ENCODE measurements around the gene DPP10.

DPP10 gene

DNA sequence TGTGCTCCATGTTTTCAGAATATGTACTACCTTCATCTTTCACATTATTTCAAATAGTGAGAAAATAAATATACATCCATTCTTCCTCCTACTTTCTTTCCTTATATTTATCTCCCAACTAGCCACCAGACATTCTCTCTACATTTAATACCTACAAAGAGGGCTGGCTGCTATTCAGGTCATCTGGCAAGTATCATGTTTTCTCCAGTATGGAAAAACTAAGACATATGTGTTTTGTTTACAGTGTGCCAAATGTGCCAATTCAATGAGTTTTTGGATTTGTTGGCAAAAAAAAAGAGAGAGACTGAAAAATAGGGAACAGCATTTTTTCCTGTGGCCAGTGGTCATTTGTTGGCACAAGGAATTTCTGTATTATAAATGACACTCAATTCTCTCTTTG, 1207.3 kb downstream of the DPP10 start:
- TF ChIP-seq, protein P1, sequence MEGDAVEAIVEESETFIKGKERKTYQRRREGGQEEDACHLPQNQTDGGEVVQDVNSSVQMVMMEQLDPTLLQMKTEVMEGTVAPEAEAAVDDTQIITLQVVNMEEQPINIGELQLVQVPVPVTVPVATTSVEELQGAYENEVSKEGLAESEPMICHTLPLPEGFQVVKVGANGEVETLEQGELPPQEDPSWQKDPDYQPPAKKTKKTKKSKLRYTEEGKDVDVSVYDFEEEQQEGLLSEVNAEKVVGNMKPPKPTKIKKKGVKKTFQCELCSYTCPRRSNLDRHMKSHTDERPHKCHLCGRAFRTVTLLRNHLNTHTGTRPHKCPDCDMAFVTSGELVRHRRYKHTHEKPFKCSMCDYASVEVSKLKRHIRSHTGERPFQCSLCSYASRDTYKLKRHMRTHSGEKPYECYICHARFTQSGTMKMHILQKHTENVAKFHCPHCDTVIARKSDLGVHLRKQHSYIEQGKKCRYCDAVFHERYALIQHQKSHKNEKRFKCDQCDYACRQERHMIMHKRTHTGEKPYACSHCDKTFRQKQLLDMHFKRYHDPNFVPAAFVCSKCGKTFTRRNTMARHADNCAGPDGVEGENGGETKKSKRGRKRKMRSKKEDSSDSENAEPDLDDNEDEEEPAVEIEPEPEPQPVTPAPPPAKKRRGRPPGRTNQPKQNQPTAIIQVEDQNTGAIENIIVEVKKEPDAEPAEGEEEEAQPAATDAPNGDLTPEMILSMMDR (IDR thresholded peaks at IDR 0.05; ENCODE audit: control insufficient read depth, extremely low read depth, insufficient read depth), result no peak
- no peak overlapping the region for H3K4me3 ChIP-seq (ENCODE audit: low read depth, low read length)
- no peak for DNase-seq (ENCODE audit: low read depth)

DNA sequence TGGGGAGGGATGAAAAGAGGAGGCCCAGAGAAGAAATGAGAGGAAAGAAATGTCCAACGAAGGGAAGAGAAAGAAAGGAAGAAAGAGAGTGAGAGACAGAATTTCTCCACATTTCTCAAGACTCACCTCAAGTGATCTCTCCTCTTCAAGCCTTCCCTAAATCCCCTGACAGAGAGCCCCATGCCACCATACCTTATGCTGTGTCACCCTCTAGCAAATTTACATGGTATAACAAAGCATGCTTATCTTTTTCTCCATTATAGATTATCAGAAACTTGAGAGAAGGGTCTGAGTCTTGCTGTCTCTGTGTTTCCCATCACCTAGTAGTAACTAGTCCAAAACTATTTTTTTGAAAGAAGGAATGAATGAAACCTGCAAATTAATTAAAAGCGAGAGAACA, 1208.4 kb downstream of the DPP10 start:
- TF ChIP-seq, protein P1 (IDR thresholded peaks at IDR 0.05; ENCODE audit: control insufficient read depth, extremely low read depth, insufficient read depth), result peak; percentile 32
- no peak overlapping the region for H3K4me3 ChIP-seq (ENCODE audit: low read depth, low read length)
- no peak for DNase-seq (ENCODE audit: low read depth)

- no peak for DNase-seq (ENCODE audit: low read depth)
- TF ChIP-seq, protein P1 (IDR thresholded peaks at IDR 0.05; ENCODE audit: control insufficient read depth, extremely low read depth, insufficient read depth), result no peak
- no peak overlapping the region for H3K4me3 ChIP-seq (ENCODE audit: low read depth, low read length)
Observed at GRCh38 chr2:115652652-115653051, 1210.2 kb downstream of the DPP10 start.

- TF ChIP-seq, protein P1 (IDR thresholded peaks at IDR 0.05; ENCODE audit: control insufficient read depth, extremely low read depth, insufficient read depth), result no peak
- H3K4me3 ChIP-seq (ENCODE audit: low read depth, low read length), result no peak overlapping the region
- no peak for DNase-seq (ENCODE audit: low read depth)
Observed at GRCh38 chr2:115654362-115654761, 1211.9 kb downstream of the DPP10 start.

DNA sequence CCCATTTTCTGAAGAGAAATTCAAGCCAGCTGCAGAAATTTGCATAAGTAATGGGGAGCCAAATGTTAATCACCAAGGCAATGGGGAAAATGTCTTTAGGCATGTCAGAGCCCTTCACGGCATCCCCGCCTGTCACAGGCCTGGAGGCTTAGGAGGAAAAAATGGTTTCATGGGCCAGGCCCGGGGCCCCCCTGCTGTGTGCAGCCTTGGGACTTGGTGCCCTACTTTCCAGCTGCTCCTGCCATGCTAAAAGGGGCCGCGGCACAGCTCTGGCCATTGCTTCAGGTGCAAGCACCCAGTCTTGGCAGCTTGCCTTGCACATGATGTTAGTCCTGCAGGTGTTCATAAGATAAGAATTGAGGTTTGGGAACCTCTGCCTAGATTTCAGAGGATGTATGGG, 1235.7 kb downstream of the DPP10 start:
- no peak for DNase-seq (ENCODE audit: low read depth)
- TF ChIP-seq, protein P1 (IDR thresholded peaks at IDR 0.05; ENCODE audit: control insufficient read depth, extremely low read depth, insufficient read depth), result no peak
- no peak overlapping the region for H3K4me3 ChIP-seq (ENCODE audit: low read depth, low read length)

GRCh38 chr2:115684345-115684744, 1241.9 kb downstream of the DPP10 start:
- TF ChIP-seq, protein P1 (IDR thresholded peaks at IDR 0.05; ENCODE audit: control insufficient read depth, extremely low read depth, insufficient read depth), result no peak
- H3K4me3 ChIP-seq (ENCODE audit: low read depth, low read length), result no peak overlapping the region
- DNase-seq (ENCODE audit: low read depth), result no peak

- DNase-seq (ENCODE audit: low read depth), result no peak
- no peak overlapping the region for H3K4me3 ChIP-seq (ENCODE audit: low read depth, low read length)
- TF ChIP-seq, protein P1 (IDR thresholded peaks at IDR 0.05; ENCODE audit: control insufficient read depth, extremely low read depth, insufficient read depth), result no peak
Observed at GRCh38 chr2:115691409-115691808, 1249.0 kb downstream of the DPP10 start.
